ENCODE measurements around the gene ABHD2.

GRCh38 chr15:89097313-89097712 is 9.1 kb downstream of the ABHD2 start:
- TF ChIP-seq, protein P1, sequence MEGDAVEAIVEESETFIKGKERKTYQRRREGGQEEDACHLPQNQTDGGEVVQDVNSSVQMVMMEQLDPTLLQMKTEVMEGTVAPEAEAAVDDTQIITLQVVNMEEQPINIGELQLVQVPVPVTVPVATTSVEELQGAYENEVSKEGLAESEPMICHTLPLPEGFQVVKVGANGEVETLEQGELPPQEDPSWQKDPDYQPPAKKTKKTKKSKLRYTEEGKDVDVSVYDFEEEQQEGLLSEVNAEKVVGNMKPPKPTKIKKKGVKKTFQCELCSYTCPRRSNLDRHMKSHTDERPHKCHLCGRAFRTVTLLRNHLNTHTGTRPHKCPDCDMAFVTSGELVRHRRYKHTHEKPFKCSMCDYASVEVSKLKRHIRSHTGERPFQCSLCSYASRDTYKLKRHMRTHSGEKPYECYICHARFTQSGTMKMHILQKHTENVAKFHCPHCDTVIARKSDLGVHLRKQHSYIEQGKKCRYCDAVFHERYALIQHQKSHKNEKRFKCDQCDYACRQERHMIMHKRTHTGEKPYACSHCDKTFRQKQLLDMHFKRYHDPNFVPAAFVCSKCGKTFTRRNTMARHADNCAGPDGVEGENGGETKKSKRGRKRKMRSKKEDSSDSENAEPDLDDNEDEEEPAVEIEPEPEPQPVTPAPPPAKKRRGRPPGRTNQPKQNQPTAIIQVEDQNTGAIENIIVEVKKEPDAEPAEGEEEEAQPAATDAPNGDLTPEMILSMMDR (IDR thresholded peaks at IDR 0.05): no peak
- TF ChIP-seq POLR2A (IDR thresholded peaks at IDR 0.05): no peak
